ENCODE results near the gene IGF2BP3.
A peak's percentile ranks its signal among the peaks of the same experiment; 100 is the strongest.

IGF2BP3 gene

DNA sequence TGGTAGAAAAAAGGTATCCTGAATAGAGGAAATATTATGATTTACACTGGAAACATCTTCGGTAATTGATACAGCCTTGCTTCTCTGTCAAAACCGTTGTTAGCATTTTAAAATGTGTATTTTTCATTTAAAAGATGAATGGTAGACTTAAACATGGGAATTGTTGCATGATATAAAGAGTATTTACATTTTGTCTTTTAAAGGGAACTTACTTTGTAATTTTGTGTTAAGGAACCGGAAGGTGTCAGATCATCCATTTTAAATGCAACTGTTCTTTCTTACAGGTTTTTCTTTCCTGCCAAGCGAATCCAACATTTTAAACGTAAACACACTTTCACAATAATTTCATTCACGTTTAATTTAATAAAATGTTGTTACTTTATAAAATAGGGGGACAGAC is 1.8 kb upstream of the IGF2BP3 start:
- no peak for DNase-seq

DNA sequence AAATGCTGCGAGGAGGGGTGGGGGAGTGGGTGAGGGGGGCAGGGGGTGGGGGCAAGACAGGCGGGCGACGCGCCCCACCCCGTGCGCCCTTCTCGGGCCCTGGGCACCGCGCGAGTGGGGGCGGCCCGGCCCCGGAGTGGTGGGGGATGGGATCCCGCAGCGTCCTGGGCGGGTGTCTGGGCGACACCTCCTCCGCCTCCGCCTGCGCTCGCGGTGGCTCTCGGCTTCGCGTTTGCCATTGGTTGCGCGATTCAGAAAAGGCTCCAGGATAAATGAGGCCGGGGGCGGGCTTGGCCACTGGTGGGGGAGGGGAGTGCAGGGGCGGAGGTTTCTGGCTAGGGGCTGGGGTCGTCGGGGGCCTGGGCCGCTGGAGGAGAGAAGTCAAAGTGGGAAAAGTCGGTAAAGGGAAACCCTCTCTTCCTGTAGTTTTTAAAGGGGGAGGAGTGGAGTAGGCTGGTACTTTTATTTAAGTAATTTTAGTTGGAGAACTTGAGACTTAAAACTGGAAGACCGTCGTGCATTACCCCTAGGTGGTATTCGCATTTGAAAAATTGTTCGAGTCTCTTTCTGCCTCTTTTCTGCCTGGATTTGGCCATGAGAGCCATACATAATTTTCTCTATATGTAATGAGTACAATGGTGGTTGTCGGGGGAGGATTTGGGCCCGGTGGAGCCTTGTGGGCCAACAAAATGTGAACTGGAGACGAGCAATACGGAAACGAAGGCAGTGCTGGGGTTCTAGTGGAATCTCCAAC is 992 bp upstream of the IGF2BP3 start:
- peak; percentile 85 for DNase-seq

DNA sequence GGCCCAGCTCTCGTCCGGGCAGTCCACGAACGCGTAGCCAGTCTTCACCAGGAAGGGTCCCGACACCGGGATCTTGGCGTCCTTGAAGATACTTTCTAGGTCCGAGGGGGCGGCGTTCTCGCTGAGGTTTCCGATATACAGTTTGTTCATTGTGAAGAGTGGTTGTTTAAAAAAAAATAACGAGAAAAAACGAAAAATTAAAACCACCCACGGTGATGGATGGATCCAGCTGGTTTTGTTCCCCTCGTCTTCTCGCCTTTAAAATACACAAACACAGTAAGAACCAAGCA is 385 bp downstream of the IGF2BP3 start:
- DNase-seq, result peak; percentile 35

DNA sequence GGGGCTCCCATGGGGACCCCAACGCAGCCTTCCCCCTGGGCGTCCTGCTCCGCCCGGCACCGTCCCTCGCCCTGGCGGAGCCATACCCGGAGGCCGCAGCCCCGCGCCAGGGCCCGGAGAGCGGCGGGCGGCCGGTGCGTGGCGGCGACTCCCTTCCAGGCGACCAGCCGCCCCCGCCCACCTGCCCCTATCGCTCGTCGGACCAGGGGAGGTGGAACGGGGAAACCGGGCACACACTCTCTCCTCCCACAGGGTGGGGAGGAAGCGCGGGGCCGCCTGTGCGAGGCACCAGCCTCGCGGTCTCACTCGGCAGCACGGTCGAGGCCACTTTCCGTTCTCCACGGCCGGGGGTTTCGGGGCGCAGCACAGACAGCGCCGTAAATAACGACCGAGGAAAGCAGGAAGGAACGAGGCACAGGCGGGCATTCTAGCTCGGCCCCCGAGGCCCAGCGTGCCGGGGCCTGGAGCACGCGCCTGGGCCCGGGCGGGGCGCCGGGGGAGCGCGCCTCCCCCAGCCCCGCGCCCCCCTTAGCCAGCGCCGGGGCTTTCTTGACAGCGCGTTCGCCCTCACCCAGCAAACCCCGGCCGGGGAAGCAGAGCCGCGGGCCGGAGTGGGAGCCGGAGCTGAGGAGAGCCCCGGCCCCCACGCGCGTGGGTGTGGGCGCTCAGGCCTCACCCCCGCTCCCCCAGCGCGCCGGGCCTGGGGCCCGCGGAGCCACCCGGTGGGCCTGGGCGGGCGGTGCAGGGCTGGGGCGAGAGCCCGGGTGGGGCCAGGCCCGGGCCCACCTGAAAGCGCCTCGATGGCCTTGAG is 936 bp downstream of the IGF2BP3 start:
- peak; percentile 29 for DNase-seq

DNA sequence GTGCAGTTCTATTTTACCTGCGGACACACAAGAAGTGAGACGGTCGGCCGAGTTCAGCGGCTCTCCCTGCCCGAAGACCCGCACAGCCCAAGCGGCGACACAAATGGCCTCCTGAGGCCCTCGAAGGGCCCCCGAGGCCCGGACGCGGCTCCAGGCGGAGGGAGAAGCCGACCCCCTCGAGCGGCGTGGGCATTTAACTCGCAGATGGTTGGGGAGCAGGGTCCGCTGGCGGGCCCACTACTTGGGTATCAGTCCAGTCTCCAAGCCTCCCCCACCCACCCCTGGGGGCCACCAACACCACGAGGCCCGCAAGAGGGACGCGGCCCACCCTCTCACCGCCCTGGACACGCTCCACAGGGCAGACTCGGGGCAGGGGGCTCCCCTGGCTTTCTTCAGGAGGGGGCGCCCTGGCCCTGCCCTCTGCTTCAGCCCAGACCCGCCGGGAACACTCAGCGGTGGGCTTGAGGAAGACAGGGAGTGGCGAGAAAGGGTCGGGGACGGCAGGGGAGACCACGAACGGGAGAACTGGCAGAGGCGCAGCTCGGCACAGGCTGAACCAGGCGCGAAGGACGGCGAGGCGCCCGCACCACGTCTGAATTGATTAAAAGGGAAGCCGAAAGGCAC is 1.7 kb downstream of the IGF2BP3 start:
- no peak for DNase-seq

DNA sequence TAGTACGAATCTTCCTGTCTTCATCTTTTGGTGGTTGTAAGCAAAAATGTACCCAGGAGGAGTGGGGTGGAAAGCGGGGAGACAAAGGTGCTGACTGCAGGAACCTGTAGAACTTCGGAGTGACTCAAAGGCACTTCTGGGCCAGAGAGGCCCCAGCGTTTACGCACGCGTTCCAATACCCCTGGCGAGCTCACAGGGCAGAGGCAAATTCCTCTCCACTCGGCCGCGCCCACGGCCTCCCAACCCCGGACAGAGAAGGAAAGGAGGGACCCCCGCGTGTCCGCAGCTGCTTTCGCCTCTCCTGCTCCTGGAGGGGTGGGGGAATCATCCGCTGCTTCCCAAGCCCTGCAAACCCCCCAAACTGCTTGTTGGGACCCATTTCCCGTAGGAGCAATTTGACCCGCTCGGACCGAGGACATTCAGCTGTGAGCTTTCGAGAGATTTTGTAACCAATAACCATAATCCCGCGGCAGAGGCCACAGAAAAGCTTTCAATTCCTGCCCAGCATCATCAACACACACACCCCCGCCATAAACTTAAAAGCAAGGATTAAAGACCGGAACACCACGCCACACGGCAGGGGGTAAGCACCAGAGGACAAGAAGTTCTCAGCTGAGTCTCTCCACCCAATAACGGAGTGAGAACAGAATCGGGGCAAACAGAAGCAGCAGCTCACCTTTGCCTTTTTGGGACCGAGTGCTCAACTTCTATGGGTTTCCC is 2.3 kb downstream of the IGF2BP3 start:
- DNase-seq, result peak; percentile 65

DNA sequence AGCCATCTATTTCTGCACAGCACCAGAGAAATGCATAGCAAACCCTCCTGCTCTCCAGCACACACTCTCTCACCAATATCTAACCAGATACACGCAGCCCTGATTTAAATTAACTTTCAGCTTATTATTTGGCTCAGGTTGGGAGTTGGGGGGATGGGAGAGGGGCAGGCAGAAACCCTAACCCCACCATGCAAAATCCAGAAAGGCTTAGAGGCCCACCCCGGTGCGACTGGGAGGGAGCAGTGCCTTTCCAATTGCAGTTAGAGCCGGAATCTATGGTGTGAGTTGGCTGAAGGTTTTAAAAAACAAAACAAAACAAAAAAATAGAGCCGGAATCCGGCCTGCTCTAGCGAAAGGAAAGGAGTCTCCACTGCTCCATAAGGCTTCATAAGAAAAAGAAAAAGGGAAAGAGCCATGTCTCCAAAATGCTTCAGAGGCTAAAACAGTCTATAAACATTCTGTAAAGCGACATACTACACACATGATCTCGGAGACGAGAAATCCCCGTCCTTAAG is 2.9 kb downstream of the IGF2BP3 start:
- DNase-seq, result no peak

DNA sequence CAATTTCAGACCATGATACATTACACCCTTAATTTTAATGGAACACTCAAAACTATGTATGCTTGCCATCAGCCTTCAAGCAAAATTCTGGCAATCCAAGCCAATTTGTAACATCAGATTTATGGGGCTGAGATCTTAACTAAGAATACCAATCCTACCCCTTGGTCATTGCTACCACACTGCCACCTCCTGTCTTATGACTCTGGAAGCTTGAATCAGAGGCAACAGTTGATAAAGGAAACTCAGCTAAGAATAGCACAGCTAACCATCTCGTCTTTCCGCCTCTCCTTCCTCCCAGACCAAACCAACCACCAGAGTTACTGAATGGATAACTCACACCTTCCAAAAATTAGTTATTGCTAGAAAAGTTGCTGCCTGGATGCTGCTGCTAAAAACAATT is 7.4 kb downstream of the IGF2BP3 start:
- DNase-seq, result peak; percentile 61

DNA sequence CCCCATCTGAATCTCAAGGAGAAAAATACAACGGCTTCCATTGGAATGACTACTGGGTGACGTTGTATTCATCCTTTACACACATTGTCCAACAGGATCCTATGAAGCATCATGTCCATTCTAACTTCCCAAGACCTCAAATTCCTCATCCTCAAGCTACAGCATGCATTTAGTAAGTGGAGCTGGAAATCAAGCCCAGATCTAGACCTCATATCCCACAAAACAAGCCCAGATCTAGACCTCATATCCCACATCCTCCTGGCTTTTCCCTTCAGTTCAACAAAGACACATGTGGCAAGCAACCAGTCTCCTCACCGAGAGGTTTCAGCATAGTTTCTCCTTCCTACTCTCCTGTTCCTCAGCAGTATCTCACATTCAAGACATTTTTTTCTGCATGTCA is 12.2 kb downstream of the IGF2BP3 start:
- no peak for DNase-seq

DNA sequence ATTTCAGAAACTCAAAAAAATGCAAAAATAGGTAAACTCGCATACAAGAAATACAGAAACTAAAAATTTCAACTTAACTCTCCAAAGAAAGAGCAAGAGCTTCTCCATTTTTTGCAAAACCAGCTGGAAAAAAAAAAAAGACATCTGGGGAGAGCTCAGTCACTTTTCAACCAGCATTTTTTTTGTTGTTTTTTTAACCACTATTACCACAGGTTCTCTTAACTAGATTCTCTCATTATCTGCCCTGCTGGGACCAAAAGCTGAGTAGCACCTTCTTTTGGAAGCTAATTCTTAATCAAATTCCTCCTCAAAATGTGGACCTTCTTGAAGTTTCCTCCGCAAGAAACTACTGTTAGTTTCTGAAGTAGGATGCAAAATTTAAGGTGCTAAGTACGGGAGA is 14.2 kb downstream of the IGF2BP3 start:
- DNase-seq, result no peak

DNA sequence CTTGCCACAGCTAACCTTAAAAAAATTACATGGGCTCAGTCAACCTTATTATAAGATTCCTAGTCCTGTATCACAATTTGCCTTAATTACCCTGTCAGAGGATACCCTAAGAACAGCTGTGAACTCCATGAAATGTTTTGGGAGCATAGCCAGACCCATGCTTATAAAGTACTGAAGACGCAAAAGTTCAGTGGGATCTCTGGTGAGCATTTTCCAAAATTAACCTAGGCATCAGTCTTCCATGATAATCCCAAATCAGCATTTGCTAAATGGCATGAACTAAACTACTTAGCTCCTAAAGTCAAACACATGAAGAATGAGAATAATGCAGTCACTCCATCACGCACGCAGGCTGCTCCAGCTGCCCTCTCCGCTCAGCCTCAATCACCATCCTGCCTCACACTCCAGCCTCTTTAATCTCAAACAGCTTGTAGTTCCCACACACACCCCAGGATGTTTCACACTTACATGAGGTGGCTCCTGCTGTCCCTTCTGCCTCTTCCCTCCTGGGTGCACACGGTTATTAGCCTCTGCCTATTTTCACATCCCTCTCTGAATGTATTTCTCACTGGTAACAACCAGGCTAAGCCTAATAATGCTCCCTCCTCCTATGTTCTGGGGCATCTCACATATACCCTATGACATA is 15.3 kb downstream of the IGF2BP3 start:
- DNase-seq, result no peak

DNA sequence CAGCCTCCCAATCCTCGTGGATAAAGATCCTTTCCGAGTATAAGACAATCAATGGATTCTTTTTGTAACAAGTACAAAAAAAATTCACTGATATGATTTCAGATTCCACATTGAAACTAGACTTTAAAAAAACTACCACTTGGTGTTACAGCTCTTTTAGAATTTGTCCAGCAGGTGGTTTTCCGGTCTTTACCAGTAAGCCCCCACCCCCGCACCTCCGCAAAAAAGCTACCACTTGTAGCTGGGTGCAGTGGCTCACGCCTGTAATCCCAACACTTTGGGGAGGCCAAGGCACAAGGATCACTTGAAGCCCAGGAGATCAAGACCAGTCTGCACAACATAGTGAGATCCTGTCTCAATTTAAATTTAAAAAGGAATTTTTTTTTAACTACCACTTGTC is 19.8 kb downstream of the IGF2BP3 start:
- DNase-seq, result no peak

DNA sequence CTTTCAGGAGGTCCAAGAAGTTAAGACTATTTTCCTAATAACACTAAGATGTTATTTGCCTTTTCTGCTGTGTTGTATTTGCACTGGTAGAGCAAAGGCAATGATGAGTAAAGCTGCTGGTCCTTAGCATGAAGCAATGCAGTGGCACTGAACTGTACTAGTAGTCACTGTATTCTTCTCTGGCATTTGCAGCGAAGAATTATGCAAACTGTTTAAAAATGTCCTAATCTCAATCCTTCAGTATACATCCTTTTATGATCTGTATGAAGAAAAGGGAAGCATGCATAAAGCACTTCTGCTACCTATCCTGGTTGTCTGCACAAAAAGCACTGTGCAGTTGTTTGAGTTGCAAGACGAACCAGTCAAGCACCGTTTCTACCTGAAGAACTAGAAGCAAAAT is 20.4 kb downstream of the IGF2BP3 start:
- no peak for DNase-seq

DNA sequence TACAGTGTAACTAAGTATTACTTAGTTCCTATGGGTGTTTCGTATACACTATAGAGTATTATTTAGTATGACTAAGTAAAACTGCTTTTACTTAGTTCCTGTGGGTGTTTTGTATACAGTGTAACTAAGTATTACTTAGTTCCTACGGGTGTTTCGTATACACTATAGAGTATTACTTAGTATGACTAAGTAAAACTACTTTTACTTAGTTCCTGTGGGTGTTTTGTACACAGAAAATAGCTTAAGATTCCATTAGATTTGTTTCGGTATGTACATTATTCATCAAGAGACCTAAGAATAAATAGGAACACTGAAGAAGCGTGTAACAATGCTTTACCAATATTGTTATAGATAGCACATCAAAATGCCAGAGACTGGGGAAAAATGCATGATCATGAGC is 25.0 kb downstream of the IGF2BP3 start:
- no peak for DNase-seq

DNA sequence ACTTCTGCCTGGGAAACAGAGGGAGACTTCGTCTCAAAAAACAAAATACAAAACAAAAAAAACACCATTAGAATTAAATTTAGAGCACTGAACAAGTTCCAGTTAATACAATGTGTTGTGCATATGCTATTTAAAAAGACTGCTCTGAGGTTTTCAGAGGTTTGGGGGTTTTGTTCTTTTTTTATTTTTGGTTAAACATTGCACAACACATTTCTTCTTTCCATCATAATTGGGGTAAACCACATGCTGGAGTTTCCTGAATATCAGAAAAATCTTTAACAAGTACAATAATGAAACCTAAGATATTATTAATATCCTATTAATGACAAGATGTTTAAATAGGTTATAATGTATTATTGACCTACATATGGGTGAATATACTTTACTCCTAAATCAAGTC is 26.3 kb downstream of the IGF2BP3 start:
- DNase-seq, result no peak

DNA sequence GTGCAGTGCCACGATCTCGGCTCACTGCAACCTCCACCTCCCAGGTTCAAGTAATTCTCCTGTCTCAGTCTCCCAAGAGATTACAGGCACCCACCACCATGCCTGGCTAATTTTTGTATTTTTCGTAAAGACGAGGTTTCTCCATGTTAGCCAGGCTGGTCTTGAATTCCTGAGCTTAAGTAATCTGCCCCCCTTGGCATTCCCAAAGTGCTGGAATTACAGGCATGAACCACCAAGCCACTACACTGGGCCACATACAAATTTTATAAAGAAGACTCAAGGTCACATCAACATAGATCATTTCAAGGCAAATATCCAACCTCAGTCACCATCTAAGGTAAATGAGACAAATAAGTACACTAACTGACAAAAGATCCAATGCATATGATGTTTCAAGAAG is 32.1 kb downstream of the IGF2BP3 start:
- DNase-seq, result peak; percentile 41

DNA sequence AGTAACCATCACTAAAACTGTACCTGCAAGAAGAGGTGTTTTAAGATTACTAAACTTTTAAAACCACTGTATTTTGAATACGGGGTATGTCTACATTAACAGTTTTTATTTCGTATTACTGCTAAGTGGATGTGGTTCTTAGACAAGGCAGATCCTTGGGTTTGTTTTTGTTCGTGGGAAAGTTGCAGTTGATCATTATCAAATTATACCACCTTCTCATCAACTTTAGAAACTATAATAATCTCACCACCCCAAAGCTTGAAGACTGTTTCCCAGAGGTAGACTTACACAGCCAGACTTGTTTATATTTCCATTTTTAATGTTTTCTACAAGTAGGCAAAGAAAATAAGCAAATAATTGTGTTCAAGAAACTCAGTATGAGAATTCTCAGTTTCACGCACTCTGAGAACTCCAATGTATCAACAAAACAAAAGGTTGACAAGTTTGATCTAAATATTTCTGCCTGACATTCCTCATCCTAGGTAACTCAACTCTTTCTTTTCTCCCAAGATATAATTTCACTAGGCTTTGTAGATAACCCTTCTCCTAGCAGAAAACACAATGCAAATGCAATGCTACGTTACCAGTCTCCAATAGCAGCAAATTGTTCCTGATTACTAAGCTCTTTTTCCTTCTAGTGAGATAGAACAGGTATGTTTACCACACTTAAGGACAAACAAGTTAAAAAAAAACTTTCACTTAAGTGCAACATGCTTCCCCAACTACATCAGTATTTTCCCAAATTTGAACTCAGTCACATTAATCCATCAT is 36.0 kb downstream of the IGF2BP3 start:
- DNase-seq, result no peak

DNA sequence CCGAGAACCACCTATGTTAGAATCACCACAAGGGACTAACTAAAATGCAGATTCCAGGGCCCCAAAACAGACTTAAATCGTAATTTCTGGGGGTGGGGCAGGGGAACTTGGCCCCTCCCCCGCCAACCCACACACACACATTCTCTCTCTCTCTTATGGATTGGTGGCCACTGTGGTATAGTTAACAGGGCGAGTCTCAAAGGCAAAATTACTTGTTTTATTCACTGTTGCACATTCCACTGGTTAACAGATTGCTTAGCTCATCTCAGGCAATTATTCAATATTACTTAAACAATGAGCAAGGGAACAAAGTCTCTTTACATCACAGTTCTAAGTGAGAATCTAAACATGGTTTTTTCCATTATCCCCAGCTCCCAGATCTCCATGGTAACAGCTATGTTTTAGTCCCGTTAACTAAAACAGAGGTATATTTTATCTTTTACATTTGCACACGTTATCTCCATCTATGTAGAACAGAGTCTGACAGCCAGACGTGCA is 38.5 kb downstream of the IGF2BP3 start:
- DNase-seq, result peak; percentile 14

DNA sequence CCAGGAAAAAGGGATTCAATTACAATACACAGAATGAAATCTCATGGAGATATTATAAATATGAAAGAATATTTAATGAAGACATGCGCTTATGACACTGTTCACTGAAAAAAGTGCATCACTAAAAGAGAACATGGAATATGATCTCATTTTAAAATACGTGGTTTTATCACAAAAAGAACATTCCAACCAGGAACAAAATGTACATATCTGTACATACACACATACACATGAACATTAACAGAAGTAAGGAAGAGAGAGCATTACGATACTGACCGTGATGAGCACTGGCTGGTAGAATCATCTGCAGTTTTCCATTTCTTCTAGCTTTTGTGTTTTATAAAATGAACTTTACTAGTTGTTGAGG is 39.4 kb downstream of the IGF2BP3 start:
- no peak for DNase-seq

DNA sequence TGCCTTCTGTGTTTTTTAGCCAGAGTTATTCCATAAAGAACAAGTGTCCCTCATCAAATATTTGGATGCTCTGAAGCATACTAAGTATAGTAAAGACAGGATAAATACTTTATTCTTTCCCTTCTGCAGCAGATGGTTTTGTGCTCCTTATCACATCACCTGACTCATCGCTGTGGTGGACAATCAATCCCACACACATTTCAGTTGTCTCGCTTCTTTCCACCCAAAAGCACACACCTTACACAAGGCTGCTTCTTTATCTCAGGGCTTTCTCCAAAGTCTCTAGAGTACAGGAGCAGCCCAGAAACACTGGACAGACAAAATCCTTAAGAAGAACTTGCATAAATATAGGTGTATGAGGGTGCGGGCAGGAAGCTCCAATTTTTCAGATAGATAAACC is 43.4 kb downstream of the IGF2BP3 start:
- DNase-seq, result no peak

DNA sequence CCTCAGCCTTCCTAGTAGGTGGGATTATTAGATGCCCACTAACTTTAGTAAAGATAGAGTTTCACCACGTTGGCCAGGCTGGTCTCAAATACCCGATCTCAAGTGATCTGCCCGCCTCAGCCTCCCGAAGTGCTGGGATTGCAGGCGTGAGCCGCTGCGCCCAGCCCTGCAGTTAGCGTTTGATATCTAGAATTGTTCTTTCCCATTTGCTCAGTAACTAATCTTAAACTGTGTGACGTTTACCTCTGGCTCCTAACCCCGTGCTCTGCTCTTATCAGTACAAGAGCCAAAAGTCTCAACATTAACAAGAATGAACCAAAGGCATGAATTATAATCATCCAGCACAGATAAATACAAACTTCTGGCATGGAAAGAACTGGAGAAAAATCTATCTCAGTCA is 47.4 kb downstream of the IGF2BP3 start:
- DNase-seq, result no peak

DNA sequence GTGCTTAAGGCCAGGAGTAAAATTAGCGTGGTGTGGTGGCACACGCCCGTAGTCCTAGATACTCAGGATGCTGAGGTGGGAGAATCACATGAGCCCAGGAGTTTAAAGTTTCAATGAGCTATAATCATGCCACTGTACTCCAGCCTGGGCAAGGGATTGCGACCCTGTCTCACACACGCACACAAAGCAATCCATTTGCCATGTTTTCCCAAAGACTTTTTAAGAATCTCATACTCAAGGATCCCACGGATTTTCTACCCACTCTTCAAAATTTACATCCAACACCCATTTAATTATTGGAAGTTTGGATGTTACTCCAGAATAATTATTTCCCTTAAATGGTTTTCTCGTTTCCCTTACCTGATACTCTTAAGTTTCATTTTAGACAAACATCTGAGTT is 47.9 kb downstream of the IGF2BP3 start:
- DNase-seq, result no peak

All from fibroblast of skin of back (primary cell).